H9 (cell line): ENCODE measurements around the gene CRAT. TPM values are rescaled to one million over a fixed set of nuclear protein-coding genes. Genes with fewer than 3 reads are reported as not detected.

Experiments used
- DNase-seq: peaks from one replicate; pipeline ENCODE4 v3.0.0-alpha.2; 2017
- H2AFZ ChIP-seq: one replicate; pipeline ENCODE4 v1.6.1; 2013; ENCODE audit warnings: mild to moderate bottlenecking, low read length, control low read depth, moderate library complexity
- H2AK5ac ChIP-seq: 2 replicates; pipeline ENCODE4 v1.6.1; 2013; ENCODE audit warnings: low read length, control low read depth, mixed read lengths; ENCODE audit not compliant: insufficient read length
- H2BK120ac ChIP-seq: one replicate; pipeline ENCODE4 v1.6.1; 2013; ENCODE audit warnings: low read depth, mild to moderate bottlenecking, low read length, control low read depth, inconsistent platforms; ENCODE audit not compliant: poor library complexity, severe bottlenecking
- H2BK12ac ChIP-seq: 2 replicates; pipeline ENCODE4 v1.6.1; 2013; ENCODE audit warnings: low read length, control low read depth, mixed read lengths, low read depth; ENCODE audit not compliant: insufficient read length
- H2BK15ac ChIP-seq: 2 replicates; pipeline ENCODE4 v1.6.1; 2013; ENCODE audit warnings: low read depth, low read length, control low read depth
- H2BK20ac ChIP-seq: one replicate; pipeline ENCODE4 v1.6.1; 2013; ENCODE audit warnings: low read depth, mild to moderate bottlenecking, low read length, control low read depth, inconsistent platforms; ENCODE audit not compliant: poor library complexity, severe bottlenecking
- H2BK5ac ChIP-seq: 2 replicates; pipeline ENCODE4 v1.6.1; 2013; ENCODE audit warnings: low read length, control low read depth, mixed read lengths; ENCODE audit not compliant: insufficient read length
- H3K14ac ChIP-seq: 2 replicates; pipeline ENCODE4 v1.6.1; 2013; ENCODE audit warnings: low read length, control low read depth; ENCODE audit not compliant: insufficient read depth
- H3K18ac ChIP-seq: 2 replicates; pipeline ENCODE4 v1.6.1; 2013; ENCODE audit warnings: low read depth, mild to moderate bottlenecking, mixed read lengths, low read length, control low read depth; ENCODE audit not compliant: insufficient read length
- H3K23ac ChIP-seq: 2 replicates; pipeline ENCODE4 v1.6.1; 2013; ENCODE audit warnings: low read length, control low read depth, mixed read lengths, low read depth; ENCODE audit not compliant: insufficient read length
- H3K23me2 ChIP-seq: 2 replicates; pipeline ENCODE4 v1.6.1; 2013; ENCODE audit warnings: low read depth, mild to moderate bottlenecking, mixed read lengths, low read length, control low read depth; ENCODE audit not compliant: insufficient read length, poor library complexity, severe bottlenecking
- H3K27ac ChIP-seq: 2 replicates; pipeline ENCODE4 v1.5.1; 2013; ENCODE audit warnings: low read length, control low read depth, mixed read lengths, low read depth; ENCODE audit not compliant: insufficient read length
- H3K27me3 ChIP-seq: 2 replicates; pipeline ENCODE4 v1.6.1; 2013; ENCODE audit warnings: low read length, control low read depth, inconsistent platforms; ENCODE audit not compliant: insufficient read depth
- H3K4ac ChIP-seq: 2 replicates; pipeline ENCODE4 v1.6.1; 2013; ENCODE audit warnings: low read depth, mild to moderate bottlenecking, control low read depth, inconsistent platforms, low read length, moderate library complexity
- H3K4me1 ChIP-seq: 2 replicates; pipeline ENCODE4 v1.6.1; 2013; ENCODE audit warnings: low read length, control low read depth, inconsistent platforms; ENCODE audit not compliant: insufficient read depth
- H3K4me2 ChIP-seq: 2 replicates; pipeline ENCODE4 v1.6.1; 2013; ENCODE audit warnings: low read length, control low read depth, mixed read lengths; ENCODE audit not compliant: insufficient read length, insufficient read depth
- H3K56ac ChIP-seq: 2 replicates; pipeline ENCODE4 v1.6.1; 2013; ENCODE audit warnings: low read depth, mild to moderate bottlenecking, mixed read lengths, low read length, control low read depth; ENCODE audit not compliant: insufficient read length
- H3K79me1 ChIP-seq: 2 replicates; pipeline ENCODE4 v1.6.1; 2013; ENCODE audit warnings: low read depth, mild to moderate bottlenecking, moderate library complexity, low read length, control low read depth, inconsistent platforms; ENCODE audit not compliant: insufficient read depth, poor library complexity, severe bottlenecking
- H3K79me2 ChIP-seq: 2 replicates; pipeline ENCODE4 v1.6.1; 2013; ENCODE audit warnings: low read length, control low read depth, inconsistent platforms; ENCODE audit not compliant: insufficient read depth
- H3K9ac ChIP-seq: 2 replicates; pipeline ENCODE4 v1.6.1; 2013; ENCODE audit warnings: low read length, control low read depth, mixed read lengths; ENCODE audit not compliant: insufficient read length; ENCODE audit errors: extremely low read depth
- H3K9me3 ChIP-seq: one replicate; pipeline ENCODE4 v1.6.1; 2013; ENCODE audit warnings: low read depth, low read length, inconsistent platforms; ENCODE audit not compliant: control insufficient read depth
- H3T11ph ChIP-seq: one replicate; pipeline ENCODE4 v1.6.1; 2013; ENCODE audit warnings: mild to moderate bottlenecking, low read length, control low read depth, inconsistent platforms
- H4K20me1 ChIP-seq: one replicate; pipeline ENCODE4 v1.6.1; 2013; ENCODE audit not compliant: control insufficient read depth, insufficient read length, insufficient read depth
- H4K5ac ChIP-seq: 2 replicates; pipeline ENCODE4 v1.6.1; 2013; ENCODE audit warnings: low read depth, mild to moderate bottlenecking, mixed read lengths, low read length, control low read depth; ENCODE audit not compliant: insufficient read length
- H4K8ac ChIP-seq: replicated peaks from 2 replicates; pipeline ENCODE4 v1.6.1; 2013; ENCODE audit warnings: low read length, control low read depth, mixed read lengths, low read depth; ENCODE audit not compliant: insufficient read length
- H4K91ac ChIP-seq: 2 replicates; pipeline ENCODE4 v1.6.1; 2013; ENCODE audit warnings: low read depth, mild to moderate bottlenecking, moderate library complexity, mixed read lengths, low read length, control low read depth; ENCODE audit not compliant: insufficient read length
- H3K27ac Mint-ChIP-seq, 3 experiments: 2 replicates in 2 of 3; 3 replicates in 1 of 3; pipeline ENCODE4 v1.8.0; 2020 to 2021; ENCODE audit warnings: mixed read lengths in 3 of 3, mild to moderate bottlenecking in 1 of 3, moderate library complexity in 1 of 3
- H3K27me3 Mint-ChIP-seq: 2 replicates; pipeline ENCODE4 v1.8.0; 2021; ENCODE audit warnings: low read depth, mild to moderate bottlenecking, moderate library complexity, mixed read lengths
- H3K36me3 Mint-ChIP-seq, 3 experiments: 2 replicates in 2 of 3; 3 replicates in 1 of 3; pipeline ENCODE4 v1.8.0; 2020 to 2021; ENCODE audit warnings: low read depth in 3 of 3, mixed read lengths in 3 of 3; ENCODE audit not compliant: insufficient read depth in 1 of 3
- H3K4me1 Mint-ChIP-seq, 2 experiments: 2 replicates each; pipeline ENCODE4 v1.8.0; 2020; ENCODE audit warnings: mixed read lengths in 2 of 2
- H3K4me3 Mint-ChIP-seq, 2 experiments: 2 replicates in 1 of 2; 3 replicates in 1 of 2; pipeline ENCODE4 v1.8.0; 2020 to 2021; ENCODE audit warnings: mild to moderate bottlenecking in 2 of 2, mixed read lengths in 2 of 2, moderate library complexity in 1 of 2
- H3K9me3 Mint-ChIP-seq, 2 experiments: 2 replicates in 1 of 2; 3 replicates in 1 of 2; pipeline ENCODE4 v1.8.0; 2020; ENCODE audit warnings: mild to moderate bottlenecking in 2 of 2, mixed read lengths in 2 of 2, moderate library complexity in 1 of 2
- WGBS: extraction: QIAGEN DNeasy Blood & Tissue Kit; methylation state at CpG from one replicate; pipeline ENCODE4 v1.1.7; 2013; ENCODE audit warnings: missing lambda C conversion rate, low lambda C conversion rate, mixed read lengths; ENCODE audit not compliant: insufficient read length; ENCODE audit errors: extremely low coverage; 5-methylcytosine and 5-hydroxymethylcytosine counted together
- total RNA-seq: library from RNA; stranded (reverse); gene quantifications from 2 replicates; pipeline ENCODE4 v1.2.1, GENCODE V29; 2021
- TF ChIP-seq, protein P1 (sequence below): fragments of 200-600 bp; sonication (generic); conservative IDR thresholded peaks from 3 replicates; pipeline ENCODE4 v1.8.0; 2021; ENCODE audit warnings: antibody characterized with exemption, mild to moderate bottlenecking

CRAT gene
- total RNA-seq, 1 experiment from 2014 or later, result 15.0 TPM

DNA sequence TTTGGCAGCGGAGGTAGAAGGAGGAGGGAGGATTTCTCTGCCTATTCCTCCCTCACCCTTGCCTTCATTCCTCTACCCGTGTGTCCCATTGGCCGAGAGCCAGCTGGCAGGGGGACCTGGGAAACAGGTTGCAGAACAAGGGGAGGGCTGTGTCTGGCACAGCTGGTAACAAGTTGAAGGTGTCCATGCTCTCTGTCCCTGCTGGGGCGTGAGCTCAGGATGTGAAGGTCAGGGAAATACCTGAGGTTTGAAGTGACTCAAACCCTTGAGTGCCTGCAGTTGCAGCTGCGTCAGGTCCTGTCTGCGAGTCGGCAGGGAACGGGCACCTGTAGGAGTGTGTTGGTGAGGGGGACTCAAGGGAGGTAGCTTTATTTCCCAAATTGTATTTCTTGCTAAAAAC is 58.0 kb downstream of the CRAT start:
- no peak overlapping the region for H3K27ac Mint-ChIP-seq
- Histone ChIP-seq H2BK15ac (no peak overlapping the region), H2BK120ac (no peak overlapping the region), H2BK12ac (no peak overlapping the region), H4K20me1 (peaks cover 3% of the 10 kb centered on the region), H3K9me3 (no peaks in the 10 kb centered on the region), H4K5ac (no peak overlapping the region), H3K27ac (no peak overlapping the region), H3K23ac (no peak overlapping the region), H3K4me1 (no peaks in the 10 kb centered on the region), H4K91ac (no peak overlapping the region), H3K4ac (no peak overlapping the region), H2AK5ac (no peak overlapping the region), H2AFZ (no peak overlapping the region), H3K9ac (no peak overlapping the region), H3K56ac (no peak overlapping the region), H3K79me1 (no peaks in the 10 kb centered on the region), H3T11ph (no peak overlapping the region), H3K27me3 (no peaks in the 10 kb centered on the region), H3K23me2 (no peaks in the 10 kb centered on the region), H2BK5ac (no peak overlapping the region), H2BK20ac (no peak overlapping the region), H4K8ac (no peak overlapping the region), H3K4me2 (no peak overlapping the region), H3K18ac (no peak overlapping the region), H3K79me2 (no peaks in the 10 kb centered on the region), H3K14ac (no peak overlapping the region)
- peaks cover 18 to 43% (median 30%) of the 10 kb centered on the region in 3 experiments; a peak in 6 of 7 replicates for H3K36me3 Mint-ChIP-seq
- no peaks in the 10 kb centered on the region for H3K4me1 Mint-ChIP-seq
- no peaks in the 10 kb centered on the region for H3K9me3 Mint-ChIP-seq
- H3K4me3 Mint-ChIP-seq, result no peak overlapping the region
- no peaks in the 10 kb centered on the region for H3K27me3 Mint-ChIP-seq
- no CpG with 5 or more reads among the region's 8 CpGs for WGBS
- TF ChIP-seq, protein P1, sequence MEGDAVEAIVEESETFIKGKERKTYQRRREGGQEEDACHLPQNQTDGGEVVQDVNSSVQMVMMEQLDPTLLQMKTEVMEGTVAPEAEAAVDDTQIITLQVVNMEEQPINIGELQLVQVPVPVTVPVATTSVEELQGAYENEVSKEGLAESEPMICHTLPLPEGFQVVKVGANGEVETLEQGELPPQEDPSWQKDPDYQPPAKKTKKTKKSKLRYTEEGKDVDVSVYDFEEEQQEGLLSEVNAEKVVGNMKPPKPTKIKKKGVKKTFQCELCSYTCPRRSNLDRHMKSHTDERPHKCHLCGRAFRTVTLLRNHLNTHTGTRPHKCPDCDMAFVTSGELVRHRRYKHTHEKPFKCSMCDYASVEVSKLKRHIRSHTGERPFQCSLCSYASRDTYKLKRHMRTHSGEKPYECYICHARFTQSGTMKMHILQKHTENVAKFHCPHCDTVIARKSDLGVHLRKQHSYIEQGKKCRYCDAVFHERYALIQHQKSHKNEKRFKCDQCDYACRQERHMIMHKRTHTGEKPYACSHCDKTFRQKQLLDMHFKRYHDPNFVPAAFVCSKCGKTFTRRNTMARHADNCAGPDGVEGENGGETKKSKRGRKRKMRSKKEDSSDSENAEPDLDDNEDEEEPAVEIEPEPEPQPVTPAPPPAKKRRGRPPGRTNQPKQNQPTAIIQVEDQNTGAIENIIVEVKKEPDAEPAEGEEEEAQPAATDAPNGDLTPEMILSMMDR, result no peak
- DNase-seq, result no peak

Other genes starting within 250 kb of the CRAT start
- 14.6 and 15.2 TPM in 2 replicates for gene KYAT1, start 228.8 kb downstream of the CRAT start, total RNA-seq
- 76.0 and 79.2 TPM in 2 replicates for gene LRRC8A, start 228.7 kb downstream of the CRAT start, total RNA-seq
- gene PHYHD1, start 189.8 kb downstream of the CRAT start, total RNA-seq, result 18.0 and 22.2 TPM in 2 replicates
- 20.1 and 20.2 TPM in 2 replicates for gene DOLK, start 163.2 kb downstream of the CRAT start, total RNA-seq
- 101 and 104 TPM in 2 replicates for gene NUP188, start 163.1 kb downstream of the CRAT start, total RNA-seq
- gene SH3GLB2, start 82.5 kb downstream of the CRAT start, total RNA-seq, result 69.0 and 69.5 TPM in 2 replicates
- 37.8 and 38.8 TPM in 2 replicates for gene MIGA2, start 74.2 kb downstream of the CRAT start, total RNA-seq
- 42.6 and 43.3 TPM in 2 replicates for gene DOLPP1, start 29.7 kb downstream of the CRAT start, total RNA-seq
- gene PTPA, start 622 bp upstream of the CRAT start, total RNA-seq, result 140 and 145 TPM in 2 replicates
- gene IER5L, start 67.5 kb upstream of the CRAT start, total RNA-seq, result 1.0 and 1.3 TPM in 2 replicates